ENCODE data around the gene POLA1. TPM values are rescaled to one million over a fixed set of nuclear protein-coding genes. Genes with fewer than 3 reads are reported as not detected.

Gene POLA1
- total and polyA plus RNA-seq, 4 experiments from 2014 or later = 4.9 to 9.1 (median 7.0) TPM

GRCh38 chrX:24768556-24768955 is 74.8 kb downstream of the POLA1 start:
- no peaks in the 10 kb centered on the region for H3K36me3 ChIP-seq (ENCODE audit: insufficient read depth, low read length)
- no peaks in the 10 kb centered on the region for H3K27me3 Mint-ChIP-seq
- H3K36me3 Mint-ChIP-seq = peaks cover 12 to 15% of the 10 kb centered on the region in 2 donors
- H3K4me1 Mint-ChIP-seq = no peaks in the 10 kb centered on the region
- intact Hi-C loops (cut with micrococcal nuclease) = no loop called here
- no peak for DNase-seq
- H3K9me3 ChIP-seq (ENCODE audit: control insufficient read depth in 1 of 2, low read length in 2 of 2) = no peaks in the 10 kb centered on the region
- ChIA-PET POLR2A (ENCODE audit: partially characterized antibody) (no interaction called here), CTCF (ENCODE audit: partially characterized antibody) (no interaction called here)
- no peak overlapping the region for H3K4me3 ChIP-seq (ENCODE audit: low read length in 2 of 2)
- H3K4me1 ChIP-seq (ENCODE audit: insufficient read depth, low read length) = no peaks in the 10 kb centered on the region
- no peak overlapping the region for H3K27ac Mint-ChIP-seq
- H3K9me3 Mint-ChIP-seq = peaks cover 0 to 2% (median 0%) of the 10 kb centered on the region in 8 donors
- no peak overlapping the region for H3K4me3 Mint-ChIP-seq
- H3K27ac ChIP-seq (ENCODE audit: low read depth, low read length) = no peak overlapping the region
- H3K27me3 ChIP-seq (ENCODE audit: insufficient read depth, low read length) = no peaks in the 10 kb centered on the region

GRCh38 chrX:24774650-24775049 is 80.9 kb downstream of the POLA1 start:
- no peak for DNase-seq
- no peaks in the 10 kb centered on the region for H3K4me1 ChIP-seq (ENCODE audit: insufficient read depth, low read length)
- H3K9me3 ChIP-seq (ENCODE audit: control insufficient read depth in 1 of 2, low read length in 2 of 2) = no peaks in the 10 kb centered on the region
- ChIA-PET POLR2A (ENCODE audit: partially characterized antibody) (no interaction called here), CTCF (ENCODE audit: partially characterized antibody) (no interaction called here)
- intact Hi-C loops (cut with micrococcal nuclease) = no loop called here
- H3K27ac ChIP-seq (ENCODE audit: low read depth, low read length) = no peak overlapping the region
- H3K27ac Mint-ChIP-seq = no peak overlapping the region
- peaks cover 0 to 4% of the 10 kb centered on the region in 2 donors for H3K36me3 Mint-ChIP-seq
- H3K4me3 Mint-ChIP-seq = no peak overlapping the region
- no peaks in the 10 kb centered on the region for H3K4me1 Mint-ChIP-seq
- H3K36me3 ChIP-seq (ENCODE audit: insufficient read depth, low read length) = no peaks in the 10 kb centered on the region
- no peaks in the 10 kb centered on the region for H3K27me3 ChIP-seq (ENCODE audit: insufficient read depth, low read length)
- H3K27me3 Mint-ChIP-seq = no peaks in the 10 kb centered on the region
- H3K9me3 Mint-ChIP-seq = no peaks in the 10 kb centered on the region
- H3K4me3 ChIP-seq (ENCODE audit: low read length in 2 of 2) = no peak overlapping the region

- Mint-ChIP-seq H3K4me3 (no peak overlapping the region), H3K4me1 (no peaks in the 10 kb centered on the region), H3K27ac (no peak overlapping the region), H3K36me3 (peaks cover 0 to 2% of the 10 kb centered on the region in 2 donors), H3K27me3 (no peaks in the 10 kb centered on the region), H3K9me3 (no peaks in the 10 kb centered on the region)
- intact Hi-C loops (cut with micrococcal nuclease) = no loop called here
- H3K27me3 ChIP-seq (ENCODE audit: insufficient read depth, low read length) = no peaks in the 10 kb centered on the region
- DNase-seq = no peak
- no peak overlapping the region for H3K27ac ChIP-seq (ENCODE audit: low read depth, low read length)
- CTCF ChIA-PET (ENCODE audit: partially characterized antibody) = no interaction called here
- H3K4me1 ChIP-seq (ENCODE audit: insufficient read depth, low read length) = no peaks in the 10 kb centered on the region
- no peaks in the 10 kb centered on the region for H3K9me3 ChIP-seq (ENCODE audit: control insufficient read depth in 1 of 2, low read length in 2 of 2)
- POLR2A ChIA-PET (ENCODE audit: partially characterized antibody) = no interaction called here
- no peak overlapping the region for H3K4me3 ChIP-seq (ENCODE audit: low read length in 2 of 2)
- H3K36me3 ChIP-seq (ENCODE audit: insufficient read depth, low read length) = no peaks in the 10 kb centered on the region
These were observed 82.2 kb downstream of the POLA1 start for GRCh38 chrX:24775891-24776290.

GRCh38 chrX:24777660-24778059 is 83.9 kb downstream of the POLA1 start:
- H3K9me3 ChIP-seq (ENCODE audit: control insufficient read depth in 1 of 2, low read length in 2 of 2) = no peaks in the 10 kb centered on the region
- no peaks in the 10 kb centered on the region for H3K36me3 ChIP-seq (ENCODE audit: insufficient read depth, low read length)
- H3K4me1 ChIP-seq (ENCODE audit: insufficient read depth, low read length) = no peaks in the 10 kb centered on the region
- H3K27ac Mint-ChIP-seq = no peak overlapping the region
- DNase-seq = no peak
- H3K27me3 Mint-ChIP-seq = no peaks in the 10 kb centered on the region
- CTCF ChIA-PET (ENCODE audit: partially characterized antibody) = no interaction called here
- H3K9me3 Mint-ChIP-seq = no peaks in the 10 kb centered on the region
- H3K36me3 Mint-ChIP-seq = peaks cover 2 to 3% of the 10 kb centered on the region in 2 donors
- H3K27ac ChIP-seq (ENCODE audit: low read depth, low read length) = no peak overlapping the region
- intact Hi-C loops (cut with micrococcal nuclease) = no loop called here
- H3K4me3 Mint-ChIP-seq = no peak overlapping the region
- no peaks in the 10 kb centered on the region for H3K27me3 ChIP-seq (ENCODE audit: insufficient read depth, low read length)
- no peak overlapping the region for H3K4me3 ChIP-seq (ENCODE audit: low read length in 2 of 2)
- H3K4me1 Mint-ChIP-seq = no peaks in the 10 kb centered on the region
- POLR2A ChIA-PET (ENCODE audit: partially characterized antibody) = no interaction called here

- no peaks in the 10 kb centered on the region for H3K9me3 ChIP-seq (ENCODE audit: control insufficient read depth in 1 of 2, low read length in 2 of 2)
- POLR2A ChIA-PET (ENCODE audit: partially characterized antibody) = no interaction called here
- Mint-ChIP-seq H3K4me3 (no peak overlapping the region), H3K27ac (peak overlapping the region in 1 of 7 donors; percentile 33), H3K36me3 (peaks cover 4 to 10% of the 10 kb centered on the region in 2 donors), H3K27me3 (no peaks in the 10 kb centered on the region), H3K9me3 (no peaks in the 10 kb centered on the region), H3K4me1 (no peaks in the 10 kb centered on the region)
- no peak for DNase-seq
- no peak overlapping the region for H3K27ac ChIP-seq (ENCODE audit: low read depth, low read length)
- H3K36me3 ChIP-seq (ENCODE audit: insufficient read depth, low read length) = no peaks in the 10 kb centered on the region
- H3K4me3 ChIP-seq (ENCODE audit: low read length in 2 of 2) = no peak overlapping the region
- CTCF ChIA-PET (ENCODE audit: partially characterized antibody) = interaction anchor here (1.1 kb wide), 1 partner anchor 15 kb away, joined by 3 read pairs; no protein-coding TSS in a partner anchor
- intact Hi-C loops (cut with micrococcal nuclease) = no loop called here
- H3K27me3 ChIP-seq (ENCODE audit: insufficient read depth, low read length) = no peaks in the 10 kb centered on the region
- no peaks in the 10 kb centered on the region for H3K4me1 ChIP-seq (ENCODE audit: insufficient read depth, low read length)
These were observed 88.3 kb downstream of the POLA1 start for GRCh38 chrX:24782011-24782410.

GRCh38 chrX:24789047-24789446 is 95.3 kb downstream of the POLA1 start:
- peaks cover 13 to 15% of the 10 kb centered on the region in 2 donors for H3K36me3 Mint-ChIP-seq
- peaks cover 0 to 1% (median 0%) of the 10 kb centered on the region in 4 donors for H3K4me1 Mint-ChIP-seq
- no peak for DNase-seq
- H3K4me3 Mint-ChIP-seq = no peak overlapping the region
- Histone ChIP-seq H3K4me3 (ENCODE audit: low read length in 2 of 2) (no peak overlapping the region), H3K36me3 (ENCODE audit: insufficient read depth, low read length) (no peaks in the 10 kb centered on the region), H3K9me3 (ENCODE audit: control insufficient read depth in 1 of 2, low read length in 2 of 2) (no peaks in the 10 kb centered on the region), H3K27me3 (ENCODE audit: insufficient read depth, low read length) (no peaks in the 10 kb centered on the region), H3K27ac (ENCODE audit: low read depth, low read length) (no peak overlapping the region), H3K4me1 (ENCODE audit: insufficient read depth, low read length) (no peaks in the 10 kb centered on the region)
- H3K9me3 Mint-ChIP-seq = no peaks in the 10 kb centered on the region
- H3K27ac Mint-ChIP-seq = no peak overlapping the region
- intact Hi-C loops (cut with micrococcal nuclease) = no loop called here
- H3K27me3 Mint-ChIP-seq = no peaks in the 10 kb centered on the region
- CTCF ChIA-PET (ENCODE audit: partially characterized antibody) = no interaction called here
- POLR2A ChIA-PET (ENCODE audit: partially characterized antibody) = no interaction called here

- DNase-seq = no peak
- no peaks in the 10 kb centered on the region for H3K36me3 ChIP-seq (ENCODE audit: insufficient read depth, low read length)
- H3K27ac Mint-ChIP-seq = no peak overlapping the region
- H3K4me3 Mint-ChIP-seq = no peak overlapping the region
- intact Hi-C loops (cut with micrococcal nuclease) = no loop called here
- H3K27me3 Mint-ChIP-seq = no peaks in the 10 kb centered on the region
- H3K27me3 ChIP-seq (ENCODE audit: insufficient read depth, low read length) = no peaks in the 10 kb centered on the region
- no peaks in the 10 kb centered on the region for H3K4me1 ChIP-seq (ENCODE audit: insufficient read depth, low read length)
- H3K36me3 Mint-ChIP-seq = peaks cover 11 to 20% of the 10 kb centered on the region in 2 donors
- POLR2A ChIA-PET (ENCODE audit: partially characterized antibody) = no interaction called here
- CTCF ChIA-PET (ENCODE audit: partially characterized antibody) = no interaction called here
- no peak overlapping the region for H3K4me3 ChIP-seq (ENCODE audit: low read length in 2 of 2)
- H3K9me3 ChIP-seq (ENCODE audit: control insufficient read depth in 1 of 2, low read length in 2 of 2) = no peaks in the 10 kb centered on the region
- peaks cover 0 to 1% (median 0%) of the 10 kb centered on the region in 4 donors for H3K4me1 Mint-ChIP-seq
- H3K27ac ChIP-seq (ENCODE audit: low read depth, low read length) = no peak overlapping the region
- H3K9me3 Mint-ChIP-seq = no peaks in the 10 kb centered on the region
These were observed 96.4 kb downstream of the POLA1 start for GRCh38 chrX:24790166-24790565.

- peaks cover 0 to 1% (median 0%) of the 10 kb centered on the region in 4 donors for H3K4me1 Mint-ChIP-seq
- no peaks in the 10 kb centered on the region for H3K4me1 ChIP-seq (ENCODE audit: insufficient read depth, low read length)
- H3K27me3 Mint-ChIP-seq = no peaks in the 10 kb centered on the region
- ChIA-PET POLR2A (ENCODE audit: partially characterized antibody) (no interaction called here), CTCF (ENCODE audit: partially characterized antibody) (no interaction called here)
- H3K4me3 Mint-ChIP-seq = no peak overlapping the region
- peaks cover 5 to 9% of the 10 kb centered on the region in 2 donors for H3K36me3 Mint-ChIP-seq
- H3K9me3 Mint-ChIP-seq = no peaks in the 10 kb centered on the region
- H3K27ac Mint-ChIP-seq = no peak overlapping the region
- intact Hi-C loops (cut with micrococcal nuclease) = no loop called here
- no peaks in the 10 kb centered on the region for H3K27me3 ChIP-seq (ENCODE audit: insufficient read depth, low read length)
- H3K36me3 ChIP-seq (ENCODE audit: insufficient read depth, low read length) = no peaks in the 10 kb centered on the region
- no peaks in the 10 kb centered on the region for H3K9me3 ChIP-seq (ENCODE audit: control insufficient read depth in 1 of 2, low read length in 2 of 2)
- H3K4me3 ChIP-seq (ENCODE audit: low read length in 2 of 2) = no peak overlapping the region
- no peak overlapping the region for H3K27ac ChIP-seq (ENCODE audit: low read depth, low read length)
- DNase-seq = no peak
These were observed 102.5 kb downstream of the POLA1 start for GRCh38 chrX:24796204-24796603.

Data from CD4-positive, alpha-beta memory T cell (primary cell).